ENCODE results near the gene AGO3. TPM values are rescaled to one million over a fixed set of nuclear protein-coding genes. Genes with fewer than 3 reads are reported as not detected.

AGO3 gene
- total RNA-seq, 1 experiment from 2014 or later: 50.1 TPM

GRCh38 chr1:35927472-35927871, 3.4 kb upstream of the AGO3 start:
- H3K27ac ChIP-seq: no peak overlapping the region
- intact Hi-C loops (cut with micrococcal nuclease; ENCODE audit: unreplicated experiment): no loop called here
- no TSS peak for BruUV-seq (replicated peaks)
- H3K36me3 ChIP-seq (ENCODE audit: low read depth): no peaks in the 10 kb centered on the region
- H3K9me3 ChIP-seq (ENCODE audit: insufficient read depth, low read depth): no peaks in the 10 kb centered on the region
- TF ChIP-seq, protein P1, sequence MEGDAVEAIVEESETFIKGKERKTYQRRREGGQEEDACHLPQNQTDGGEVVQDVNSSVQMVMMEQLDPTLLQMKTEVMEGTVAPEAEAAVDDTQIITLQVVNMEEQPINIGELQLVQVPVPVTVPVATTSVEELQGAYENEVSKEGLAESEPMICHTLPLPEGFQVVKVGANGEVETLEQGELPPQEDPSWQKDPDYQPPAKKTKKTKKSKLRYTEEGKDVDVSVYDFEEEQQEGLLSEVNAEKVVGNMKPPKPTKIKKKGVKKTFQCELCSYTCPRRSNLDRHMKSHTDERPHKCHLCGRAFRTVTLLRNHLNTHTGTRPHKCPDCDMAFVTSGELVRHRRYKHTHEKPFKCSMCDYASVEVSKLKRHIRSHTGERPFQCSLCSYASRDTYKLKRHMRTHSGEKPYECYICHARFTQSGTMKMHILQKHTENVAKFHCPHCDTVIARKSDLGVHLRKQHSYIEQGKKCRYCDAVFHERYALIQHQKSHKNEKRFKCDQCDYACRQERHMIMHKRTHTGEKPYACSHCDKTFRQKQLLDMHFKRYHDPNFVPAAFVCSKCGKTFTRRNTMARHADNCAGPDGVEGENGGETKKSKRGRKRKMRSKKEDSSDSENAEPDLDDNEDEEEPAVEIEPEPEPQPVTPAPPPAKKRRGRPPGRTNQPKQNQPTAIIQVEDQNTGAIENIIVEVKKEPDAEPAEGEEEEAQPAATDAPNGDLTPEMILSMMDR (conservative IDR thresholded peaks at IDR 0.05): no peak
- TF ChIP-seq EZH2 (IDR thresholded peaks at IDR 0.05; ENCODE audit: low read depth): no peak
- H3F3A ChIP-seq (ENCODE audit: insufficient read depth, low read depth): peaks cover 32% of the 10 kb centered on the region
- peaks cover 8% of the 10 kb centered on the region; the same call in 1 of the 2 replicates for H4K20me1 ChIP-seq (ENCODE audit: insufficient read depth)
- H3K4me3 ChIP-seq: no peak overlapping the region
- H3K27me3 ChIP-seq (ENCODE audit: insufficient read depth, low read depth): no peaks in the 10 kb centered on the region
- DNase-seq: no peak
- CTCF ChIA-PET: no interaction called here
- no peaks in the 10 kb centered on the region for H3K9me2 ChIP-seq (ENCODE audit: insufficient read depth)
- POLR2A ChIA-PET (ENCODE audit: unreplicated experiment): no interaction called here
- H3K4me2 ChIP-seq: no peak overlapping the region
- H2AFZ ChIP-seq: no peak overlapping the region
- H3K79me2 ChIP-seq (ENCODE audit: low read depth): peaks cover 19% of the 10 kb centered on the region
- peaks cover 14% of the 10 kb centered on the region for H3K4me1 ChIP-seq (replicated peaks; ENCODE audit: insufficient read depth)

DNA sequence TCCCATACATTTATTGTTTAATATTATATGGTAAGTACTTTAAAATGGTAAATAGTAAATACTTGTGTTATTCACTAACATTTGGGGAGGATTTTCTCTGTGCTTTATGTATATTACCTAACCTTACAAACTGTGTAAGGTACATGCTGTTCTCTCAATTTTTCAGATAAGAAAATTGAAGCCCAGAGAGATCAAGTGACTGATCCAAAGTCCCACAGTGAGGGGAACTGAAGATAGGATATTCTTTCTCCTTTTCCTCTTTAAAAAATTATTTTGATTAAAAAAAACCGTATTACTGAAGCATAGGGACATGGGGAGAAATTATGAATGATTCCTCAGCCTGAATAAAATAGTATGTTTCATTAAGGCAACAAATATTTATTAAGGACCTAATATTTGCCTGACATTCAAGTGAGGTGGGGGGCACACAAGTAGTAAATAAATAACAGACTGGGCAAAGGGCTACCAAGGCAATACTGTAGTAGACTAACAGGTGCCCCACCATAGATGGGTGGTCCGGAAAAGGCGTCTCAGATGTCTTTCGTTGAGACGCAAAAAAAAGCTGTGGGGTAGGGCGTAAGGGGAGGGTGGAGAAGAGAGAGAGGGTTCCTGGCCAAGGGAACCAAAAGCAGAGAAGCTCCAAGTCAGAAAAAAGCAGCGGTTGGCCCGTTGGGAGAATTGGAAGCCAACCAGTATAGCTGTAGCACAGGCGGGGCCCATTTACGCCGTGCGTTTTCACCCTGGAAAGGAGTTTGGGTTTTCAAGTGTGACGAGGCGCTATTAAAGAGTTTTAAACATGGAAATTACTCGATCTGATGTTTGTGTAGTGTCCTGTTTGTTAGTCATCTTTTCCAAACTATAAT, 944 bp upstream of the AGO3 start:
- Histone ChIP-seq H3K9me2 (ENCODE audit: insufficient read depth) (no peaks in the 10 kb centered on the region), H3K4me2 (peak overlapping the region; percentile 96), H2AFZ (peak overlapping the region; percentile 76), H3K4me1 (replicated peaks; ENCODE audit: insufficient read depth) (peaks cover 30% of the 10 kb centered on the region), H3K79me2 (ENCODE audit: low read depth) (peaks cover 44% of the 10 kb centered on the region), H4K20me1 (ENCODE audit: insufficient read depth) (peaks cover 14% of the 10 kb centered on the region; the same call in 1 of the 2 replicates), H3K4me3 (peak overlapping the region; percentile 87), H3K27me3 (ENCODE audit: insufficient read depth, low read depth) (no peaks in the 10 kb centered on the region), H3K9me3 (ENCODE audit: insufficient read depth, low read depth) (no peaks in the 10 kb centered on the region), H3F3A (ENCODE audit: insufficient read depth, low read depth) (peaks cover 32% of the 10 kb centered on the region), H3K27ac (peak overlapping the region; percentile 90), H3K36me3 (ENCODE audit: low read depth) (no peaks in the 10 kb centered on the region)
- intact Hi-C loops (cut with micrococcal nuclease; ENCODE audit: unreplicated experiment): loop anchor here (2.0 kb wide), 1 partner anchor 47 kb away; the partner anchor contains the start of gene AGO1
- POLR2A ChIA-PET (ENCODE audit: unreplicated experiment): interaction anchor here (0.5 to 1.0 kb wide), 7 partner anchors 47 to 1762 kb away, joined by 3 to 9 read pairs (median 3); partner anchors contain the start of genes CDCA8 and CLSPN
- CTCF ChIA-PET: no interaction called here
- peak; percentile 47 to 55 for DNase-seq
- TSS peak; percentile 92 for BruUV-seq (replicated peaks)
- TF ChIP-seq, protein P1 (conservative IDR thresholded peaks at IDR 0.05): no peak
- no peak for TF ChIP-seq EZH2 (IDR thresholded peaks at IDR 0.05; ENCODE audit: low read depth)

- H3K36me3 ChIP-seq (ENCODE audit: low read depth): no peaks in the 10 kb centered on the region
- peaks cover 61% of the 10 kb centered on the region for H3K79me2 ChIP-seq (ENCODE audit: low read depth)
- CTCF ChIA-PET: interaction anchor here (0.5 kb wide), 1 partner anchor 90 kb away, joined by 16 read pairs; no protein-coding TSS in a partner anchor
- H4K20me1 ChIP-seq (ENCODE audit: insufficient read depth): peaks cover 26% of the 10 kb centered on the region
- no peak for DNase-seq
- peak overlapping the region; percentile 90 for H3K27ac ChIP-seq
- peak overlapping the region; percentile 96 for H3K4me2 ChIP-seq
- no peaks in the 10 kb centered on the region for H3K27me3 ChIP-seq (ENCODE audit: insufficient read depth, low read depth)
- H3K4me1 ChIP-seq (replicated peaks; ENCODE audit: insufficient read depth): peaks cover 30% of the 10 kb centered on the region
- no peak for TF ChIP-seq EZH2 (IDR thresholded peaks at IDR 0.05; ENCODE audit: low read depth)
- TF ChIP-seq, protein P1 (conservative IDR thresholded peaks at IDR 0.05): no peak
- peak overlapping the region; percentile 92 for H2AFZ ChIP-seq
- intact Hi-C loops (cut with micrococcal nuclease; ENCODE audit: unreplicated experiment): loop anchor here (1.0 to 2.0 kb wide), 2 partner anchors 49 to 157 kb away; partner anchors contain the start of genes ADPRS and AGO1
- TSS peak; percentile 48 for BruUV-seq (replicated peaks)
- no peaks in the 10 kb centered on the region for H3K9me2 ChIP-seq (ENCODE audit: insufficient read depth)
- H3K9me3 ChIP-seq (ENCODE audit: insufficient read depth, low read depth): no peaks in the 10 kb centered on the region
- POLR2A ChIA-PET (ENCODE audit: unreplicated experiment): interaction anchor here (0.5 to 0.9 kb wide), 2 partner anchors 43 to 82 kb away, joined by 5 to 9 read pairs; no protein-coding TSS in a partner anchor
- H3F3A ChIP-seq (ENCODE audit: insufficient read depth, low read depth): peaks cover 32% of the 10 kb centered on the region
- peak overlapping the region; percentile 87 for H3K4me3 ChIP-seq
Observed at GRCh38 chr1:35931446-35932157, 697 bp downstream of the AGO3 start.
